Glutamatergic neuron (in vitro differentiated cells): ENCODE data around the gene GLIS1. TPM values are rescaled to one million over a fixed set of nuclear protein-coding genes. Genes with fewer than 3 reads are reported as not detected.

Experiments
- DNase-seq: peaks from one replicate; pipeline ENCODE4 v3.0.0; 2022
- H3K27ac Mint-ChIP-seq: one replicate; pipeline ENCODE4 v1.8.0; 2020; ENCODE audit warnings: mild to moderate bottlenecking, mixed read lengths, inconsistent platforms; ENCODE audit not compliant: unreplicated experiment
- H3K27me3 Mint-ChIP-seq: one replicate; pipeline ENCODE4 v1.8.0; 2020; ENCODE audit warnings: mild to moderate bottlenecking, moderate library complexity, mixed read lengths, inconsistent platforms; ENCODE audit not compliant: unreplicated experiment
- H3K36me3 Mint-ChIP-seq: one replicate; pipeline ENCODE4 v1.8.0; 2020; ENCODE audit warnings: mild to moderate bottlenecking, mixed read lengths, inconsistent platforms; ENCODE audit not compliant: unreplicated experiment
- H3K4me1 Mint-ChIP-seq: one replicate; pipeline ENCODE4 v1.8.0; 2020; ENCODE audit warnings: mild to moderate bottlenecking, low read depth, mixed read lengths, inconsistent platforms; ENCODE audit not compliant: unreplicated experiment
- H3K4me3 Mint-ChIP-seq: one replicate; pipeline ENCODE4 v1.8.0; 2020; ENCODE audit warnings: mild to moderate bottlenecking, mixed read lengths, inconsistent platforms; ENCODE audit not compliant: unreplicated experiment
- H3K9me3 Mint-ChIP-seq: one replicate; pipeline ENCODE4 v1.8.0; 2020; ENCODE audit warnings: mild to moderate bottlenecking, moderate library complexity, mixed read lengths, inconsistent platforms; ENCODE audit not compliant: unreplicated experiment
- total RNA-seq: library from RNA; stranded (reverse); fragmentation: NEBNext Ultra II Directional; extraction: Animal tissue kit (Norgen Biotek cat#: 25700); gene quantifications from one replicate; pipeline ENCODE4 v1.2.1, GENCODE V29; 2021; ENCODE audit not compliant: unreplicated experiment
- TF ChIP-seq, protein P1 (sequence below): fragments of 200-600 bp; sonication (generic); IDR thresholded peaks from one replicate; pipeline ENCODE4 v1.5.0; 2021; ENCODE audit not compliant: partially characterized antibody, unreplicated experiment

GLIS1 gene
- total RNA-seq, 1 donor from 2014 or later, result 0.76 TPM

DNA sequence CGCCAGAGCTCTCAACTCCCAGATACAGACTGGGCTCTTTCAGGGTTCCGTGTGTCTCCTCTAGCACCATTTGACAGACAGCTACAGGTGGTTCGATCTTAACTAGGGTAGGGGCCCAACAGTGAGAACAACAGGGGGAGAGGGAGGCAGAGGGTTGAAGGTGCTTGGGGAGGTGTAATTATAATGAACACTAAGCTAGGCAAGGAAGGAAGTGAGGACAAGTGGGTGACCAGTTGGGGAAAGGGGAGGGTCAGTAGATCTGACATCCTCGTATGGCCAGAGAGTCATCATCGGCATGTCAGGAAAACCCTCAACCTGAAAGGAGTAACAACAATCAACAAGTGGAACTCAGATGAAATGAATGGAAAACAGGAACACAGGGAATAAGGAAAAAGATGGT is 22.8 kb downstream of the GLIS1 start:
- Mint-ChIP-seq H3K36me3 (peaks cover 5% of the 10 kb centered on the region), H3K4me1 (no peaks in the 10 kb centered on the region), H3K4me3 (no peak overlapping the region), H3K9me3 (peaks cover 2% of the 10 kb centered on the region), H3K27ac (no peak overlapping the region), H3K27me3 (peaks cover 2% of the 10 kb centered on the region)
- no peak for DNase-seq
- TF ChIP-seq, protein P1, sequence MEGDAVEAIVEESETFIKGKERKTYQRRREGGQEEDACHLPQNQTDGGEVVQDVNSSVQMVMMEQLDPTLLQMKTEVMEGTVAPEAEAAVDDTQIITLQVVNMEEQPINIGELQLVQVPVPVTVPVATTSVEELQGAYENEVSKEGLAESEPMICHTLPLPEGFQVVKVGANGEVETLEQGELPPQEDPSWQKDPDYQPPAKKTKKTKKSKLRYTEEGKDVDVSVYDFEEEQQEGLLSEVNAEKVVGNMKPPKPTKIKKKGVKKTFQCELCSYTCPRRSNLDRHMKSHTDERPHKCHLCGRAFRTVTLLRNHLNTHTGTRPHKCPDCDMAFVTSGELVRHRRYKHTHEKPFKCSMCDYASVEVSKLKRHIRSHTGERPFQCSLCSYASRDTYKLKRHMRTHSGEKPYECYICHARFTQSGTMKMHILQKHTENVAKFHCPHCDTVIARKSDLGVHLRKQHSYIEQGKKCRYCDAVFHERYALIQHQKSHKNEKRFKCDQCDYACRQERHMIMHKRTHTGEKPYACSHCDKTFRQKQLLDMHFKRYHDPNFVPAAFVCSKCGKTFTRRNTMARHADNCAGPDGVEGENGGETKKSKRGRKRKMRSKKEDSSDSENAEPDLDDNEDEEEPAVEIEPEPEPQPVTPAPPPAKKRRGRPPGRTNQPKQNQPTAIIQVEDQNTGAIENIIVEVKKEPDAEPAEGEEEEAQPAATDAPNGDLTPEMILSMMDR, result no peak

DNA sequence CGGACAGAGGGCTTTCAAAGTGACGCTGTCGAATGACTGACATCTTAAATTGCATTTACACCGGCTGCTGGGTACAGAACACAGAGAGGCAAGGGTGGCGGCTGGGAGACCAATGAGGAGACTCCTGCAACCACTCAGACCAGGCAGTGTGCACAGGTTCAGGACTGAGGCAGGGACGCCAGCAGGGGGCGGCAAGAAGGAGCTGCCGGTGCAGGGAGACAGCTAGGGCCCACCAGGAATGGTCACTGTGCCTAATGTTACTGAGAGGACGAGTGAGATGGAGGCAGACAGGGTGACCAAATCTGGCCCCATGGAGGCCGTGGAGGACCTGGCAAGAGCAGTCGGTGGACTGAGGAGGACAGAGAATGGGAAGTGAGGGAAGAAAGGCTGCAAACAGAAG is 23.5 kb downstream of the GLIS1 start:
- no peak overlapping the region for H3K27ac Mint-ChIP-seq
- H3K27me3 Mint-ChIP-seq, result peaks cover 2% of the 10 kb centered on the region
- H3K9me3 Mint-ChIP-seq, result peaks cover 2% of the 10 kb centered on the region
- peak; percentile 86 for DNase-seq
- H3K4me1 Mint-ChIP-seq, result no peaks in the 10 kb centered on the region
- TF ChIP-seq, protein P1, result peak; percentile 58
- peaks cover 5% of the 10 kb centered on the region for H3K36me3 Mint-ChIP-seq
- H3K4me3 Mint-ChIP-seq, result no peak overlapping the region

DNA sequence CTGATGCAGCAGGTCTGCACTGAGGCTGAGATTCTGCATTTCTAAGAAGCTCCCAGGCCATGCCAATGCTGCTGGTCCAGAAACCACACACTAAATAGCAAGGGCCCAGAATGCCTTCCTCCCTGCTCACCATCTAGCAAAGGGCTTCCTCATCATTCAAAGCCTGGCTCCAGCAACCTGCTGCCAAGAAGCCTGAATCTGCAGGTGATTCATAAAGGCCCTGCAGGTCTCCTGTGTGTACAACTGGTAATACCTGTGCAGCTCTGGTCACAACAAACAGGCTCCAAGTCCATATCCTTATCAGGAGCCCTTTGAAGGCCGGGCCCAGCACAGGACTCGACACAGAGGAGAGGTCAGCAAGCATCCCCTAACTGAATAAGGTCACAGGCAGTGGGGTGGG is 26.7 kb downstream of the GLIS1 start:
- Mint-ChIP-seq H3K27me3 (peaks cover 4% of the 10 kb centered on the region), H3K4me1 (no peaks in the 10 kb centered on the region), H3K27ac (no peak overlapping the region), H3K9me3 (peaks cover 2% of the 10 kb centered on the region), H3K4me3 (no peak overlapping the region), H3K36me3 (peaks cover 5% of the 10 kb centered on the region)
- TF ChIP-seq, protein P1, result no peak
- no peak for DNase-seq

DNA sequence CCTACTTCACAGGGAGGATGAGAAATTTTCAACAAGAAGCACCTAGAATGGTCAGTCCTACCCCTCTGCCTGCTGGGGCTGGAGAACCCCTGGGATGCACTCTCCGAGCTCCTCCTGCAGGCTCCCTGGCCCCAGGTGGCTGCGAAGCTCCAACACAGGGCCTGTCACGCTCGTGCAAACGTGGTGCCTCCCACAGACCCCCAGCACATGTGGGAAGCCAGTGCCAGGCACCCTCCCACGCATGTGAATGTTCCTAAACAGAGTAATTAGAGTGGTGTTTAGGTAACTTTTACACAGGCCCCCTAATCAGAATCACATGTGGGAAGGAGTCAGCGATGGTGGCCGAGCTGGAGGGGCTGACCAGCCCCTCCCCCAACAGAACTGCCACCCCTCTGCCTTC is 28.4 kb downstream of the GLIS1 start:
- Mint-ChIP-seq H3K4me1 (peaks cover 11% of the 10 kb centered on the region), H3K36me3 (peaks cover 5% of the 10 kb centered on the region), H3K4me3 (no peak overlapping the region), H3K27ac (no peak overlapping the region), H3K27me3 (peaks cover 4% of the 10 kb centered on the region), H3K9me3 (peaks cover 2% of the 10 kb centered on the region)
- no peak for DNase-seq
- TF ChIP-seq, protein P1, result no peak

DNA sequence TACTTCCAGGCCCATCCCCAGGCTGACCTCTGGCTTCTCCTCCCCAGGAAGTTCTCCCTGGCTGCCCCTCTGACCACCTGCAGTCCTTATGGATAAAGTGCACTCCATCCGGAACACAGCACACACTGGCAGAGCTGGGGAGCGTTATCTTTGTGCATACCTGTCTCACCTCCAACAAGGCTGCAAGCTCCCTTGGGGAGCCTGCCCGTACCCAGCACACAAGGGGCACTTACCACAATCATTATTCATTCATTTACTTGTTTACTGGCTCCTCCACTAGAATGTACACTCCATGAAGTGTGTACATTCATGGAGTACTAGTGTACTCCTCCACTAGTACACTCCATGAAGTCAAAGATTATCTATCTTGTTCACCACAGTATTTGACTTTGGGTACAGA is 30.3 kb downstream of the GLIS1 start:
- no peak overlapping the region for H3K4me3 Mint-ChIP-seq
- H3K9me3 Mint-ChIP-seq, result peaks cover 2% of the 10 kb centered on the region

More for the DNA sequence above, 30.3 kb downstream of the GLIS1 start:
- peaks cover 18% of the 10 kb centered on the region for H3K4me1 Mint-ChIP-seq
- H3K27me3 Mint-ChIP-seq, result peaks cover 6% of the 10 kb centered on the region
- TF ChIP-seq, protein P1, result no peak
- no peak for DNase-seq
- H3K36me3 Mint-ChIP-seq, result peaks cover 5% of the 10 kb centered on the region
- no peak overlapping the region for H3K27ac Mint-ChIP-seq
